H9 (cell line): ENCODE data around the gene PRKCG. TPM values are rescaled to one million over a fixed set of nuclear protein-coding genes. Genes with fewer than 3 reads are reported as not detected.

Experiments used
- DNase-seq: peaks from one replicate; pipeline ENCODE4 v3.0.0-alpha.2; 2017
- H2AFZ ChIP-seq: one replicate; pipeline ENCODE4 v1.6.1; 2013; ENCODE audit warnings: mild to moderate bottlenecking, low read length, control low read depth, moderate library complexity
- H2AK5ac ChIP-seq: 2 replicates; pipeline ENCODE4 v1.6.1; 2013; ENCODE audit warnings: low read length, control low read depth, mixed read lengths; ENCODE audit not compliant: insufficient read length
- H2BK120ac ChIP-seq: one replicate; pipeline ENCODE4 v1.6.1; 2013; ENCODE audit warnings: low read depth, mild to moderate bottlenecking, low read length, control low read depth, inconsistent platforms; ENCODE audit not compliant: poor library complexity, severe bottlenecking
- H2BK12ac ChIP-seq: 2 replicates; pipeline ENCODE4 v1.6.1; 2013; ENCODE audit warnings: low read length, control low read depth, mixed read lengths, low read depth; ENCODE audit not compliant: insufficient read length
- H2BK15ac ChIP-seq: 2 replicates; pipeline ENCODE4 v1.6.1; 2013; ENCODE audit warnings: low read depth, low read length, control low read depth
- H2BK20ac ChIP-seq: one replicate; pipeline ENCODE4 v1.6.1; 2013; ENCODE audit warnings: low read depth, mild to moderate bottlenecking, low read length, control low read depth, inconsistent platforms; ENCODE audit not compliant: poor library complexity, severe bottlenecking
- H2BK5ac ChIP-seq: 2 replicates; pipeline ENCODE4 v1.6.1; 2013; ENCODE audit warnings: low read length, control low read depth, mixed read lengths; ENCODE audit not compliant: insufficient read length
- H3K14ac ChIP-seq: 2 replicates; pipeline ENCODE4 v1.6.1; 2013; ENCODE audit warnings: low read length, control low read depth; ENCODE audit not compliant: insufficient read depth
- H3K18ac ChIP-seq: 2 replicates; pipeline ENCODE4 v1.6.1; 2013; ENCODE audit warnings: low read depth, mild to moderate bottlenecking, mixed read lengths, low read length, control low read depth; ENCODE audit not compliant: insufficient read length
- H3K23ac ChIP-seq: 2 replicates; pipeline ENCODE4 v1.6.1; 2013; ENCODE audit warnings: low read length, control low read depth, mixed read lengths, low read depth; ENCODE audit not compliant: insufficient read length
- H3K23me2 ChIP-seq: 2 replicates; pipeline ENCODE4 v1.6.1; 2013; ENCODE audit warnings: low read depth, mild to moderate bottlenecking, mixed read lengths, low read length, control low read depth; ENCODE audit not compliant: insufficient read length, poor library complexity, severe bottlenecking
- H3K27ac ChIP-seq: 2 replicates; pipeline ENCODE4 v1.5.1; 2013; ENCODE audit warnings: low read length, control low read depth, mixed read lengths, low read depth; ENCODE audit not compliant: insufficient read length
- H3K27me3 ChIP-seq: 2 replicates; pipeline ENCODE4 v1.6.1; 2013; ENCODE audit warnings: low read length, control low read depth, inconsistent platforms; ENCODE audit not compliant: insufficient read depth
- H3K4ac ChIP-seq: 2 replicates; pipeline ENCODE4 v1.6.1; 2013; ENCODE audit warnings: low read depth, mild to moderate bottlenecking, control low read depth, inconsistent platforms, low read length, moderate library complexity
- H3K4me1 ChIP-seq: 2 replicates; pipeline ENCODE4 v1.6.1; 2013; ENCODE audit warnings: low read length, control low read depth, inconsistent platforms; ENCODE audit not compliant: insufficient read depth
- H3K4me2 ChIP-seq: 2 replicates; pipeline ENCODE4 v1.6.1; 2013; ENCODE audit warnings: low read length, control low read depth, mixed read lengths; ENCODE audit not compliant: insufficient read length, insufficient read depth
- H3K56ac ChIP-seq: 2 replicates; pipeline ENCODE4 v1.6.1; 2013; ENCODE audit warnings: low read depth, mild to moderate bottlenecking, mixed read lengths, low read length, control low read depth; ENCODE audit not compliant: insufficient read length
- H3K79me1 ChIP-seq: 2 replicates; pipeline ENCODE4 v1.6.1; 2013; ENCODE audit warnings: low read depth, mild to moderate bottlenecking, moderate library complexity, low read length, control low read depth, inconsistent platforms; ENCODE audit not compliant: insufficient read depth, poor library complexity, severe bottlenecking
- H3K79me2 ChIP-seq: 2 replicates; pipeline ENCODE4 v1.6.1; 2013; ENCODE audit warnings: low read length, control low read depth, inconsistent platforms; ENCODE audit not compliant: insufficient read depth
- H3K9ac ChIP-seq: 2 replicates; pipeline ENCODE4 v1.6.1; 2013; ENCODE audit warnings: low read length, control low read depth, mixed read lengths; ENCODE audit not compliant: insufficient read length; ENCODE audit errors: extremely low read depth
- H3K9me3 ChIP-seq: one replicate; pipeline ENCODE4 v1.6.1; 2013; ENCODE audit warnings: low read depth, low read length, inconsistent platforms; ENCODE audit not compliant: control insufficient read depth
- H3T11ph ChIP-seq: one replicate; pipeline ENCODE4 v1.6.1; 2013; ENCODE audit warnings: mild to moderate bottlenecking, low read length, control low read depth, inconsistent platforms
- H4K20me1 ChIP-seq: one replicate; pipeline ENCODE4 v1.6.1; 2013; ENCODE audit not compliant: control insufficient read depth, insufficient read length, insufficient read depth
- H4K5ac ChIP-seq: 2 replicates; pipeline ENCODE4 v1.6.1; 2013; ENCODE audit warnings: low read depth, mild to moderate bottlenecking, mixed read lengths, low read length, control low read depth; ENCODE audit not compliant: insufficient read length
- H4K8ac ChIP-seq: replicated peaks from 2 replicates; pipeline ENCODE4 v1.6.1; 2013; ENCODE audit warnings: low read length, control low read depth, mixed read lengths, low read depth; ENCODE audit not compliant: insufficient read length
- H4K91ac ChIP-seq: 2 replicates; pipeline ENCODE4 v1.6.1; 2013; ENCODE audit warnings: low read depth, mild to moderate bottlenecking, moderate library complexity, mixed read lengths, low read length, control low read depth; ENCODE audit not compliant: insufficient read length
- H3K27ac Mint-ChIP-seq, 3 experiments: 2 replicates in 2 of 3; 3 replicates in 1 of 3; pipeline ENCODE4 v1.8.0; 2020 to 2021; ENCODE audit warnings: mixed read lengths in 3 of 3, mild to moderate bottlenecking in 1 of 3, moderate library complexity in 1 of 3
- H3K27me3 Mint-ChIP-seq: 2 replicates; pipeline ENCODE4 v1.8.0; 2021; ENCODE audit warnings: low read depth, mild to moderate bottlenecking, moderate library complexity, mixed read lengths
- H3K36me3 Mint-ChIP-seq, 3 experiments: 2 replicates in 2 of 3; 3 replicates in 1 of 3; pipeline ENCODE4 v1.8.0; 2020 to 2021; ENCODE audit warnings: low read depth in 3 of 3, mixed read lengths in 3 of 3; ENCODE audit not compliant: insufficient read depth in 1 of 3
- H3K4me1 Mint-ChIP-seq, 2 experiments: 2 replicates each; pipeline ENCODE4 v1.8.0; 2020; ENCODE audit warnings: mixed read lengths in 2 of 2
- H3K4me3 Mint-ChIP-seq, 2 experiments: 2 replicates in 1 of 2; 3 replicates in 1 of 2; pipeline ENCODE4 v1.8.0; 2020 to 2021; ENCODE audit warnings: mild to moderate bottlenecking in 2 of 2, mixed read lengths in 2 of 2, moderate library complexity in 1 of 2
- H3K9me3 Mint-ChIP-seq, 2 experiments: 2 replicates in 1 of 2; 3 replicates in 1 of 2; pipeline ENCODE4 v1.8.0; 2020; ENCODE audit warnings: mild to moderate bottlenecking in 2 of 2, mixed read lengths in 2 of 2, moderate library complexity in 1 of 2
- WGBS: extraction: QIAGEN DNeasy Blood & Tissue Kit; methylation state at CpG from one replicate; pipeline ENCODE4 v1.1.7; 2013; ENCODE audit warnings: missing lambda C conversion rate, low lambda C conversion rate, mixed read lengths; ENCODE audit not compliant: insufficient read length; ENCODE audit errors: extremely low coverage; 5-methylcytosine and 5-hydroxymethylcytosine counted together
- total RNA-seq: library from RNA; stranded (reverse); gene quantifications from 2 replicates; pipeline ENCODE4 v1.2.1, GENCODE V29; 2021
- TF ChIP-seq, protein P1 (sequence below): fragments of 200-600 bp; sonication (generic); conservative IDR thresholded peaks from 3 replicates; pipeline ENCODE4 v1.8.0; 2021; ENCODE audit warnings: antibody characterized with exemption, mild to moderate bottlenecking

Gene PRKCG
- total RNA-seq, 1 experiment from 2014 or later = 8.8 TPM

DNA sequence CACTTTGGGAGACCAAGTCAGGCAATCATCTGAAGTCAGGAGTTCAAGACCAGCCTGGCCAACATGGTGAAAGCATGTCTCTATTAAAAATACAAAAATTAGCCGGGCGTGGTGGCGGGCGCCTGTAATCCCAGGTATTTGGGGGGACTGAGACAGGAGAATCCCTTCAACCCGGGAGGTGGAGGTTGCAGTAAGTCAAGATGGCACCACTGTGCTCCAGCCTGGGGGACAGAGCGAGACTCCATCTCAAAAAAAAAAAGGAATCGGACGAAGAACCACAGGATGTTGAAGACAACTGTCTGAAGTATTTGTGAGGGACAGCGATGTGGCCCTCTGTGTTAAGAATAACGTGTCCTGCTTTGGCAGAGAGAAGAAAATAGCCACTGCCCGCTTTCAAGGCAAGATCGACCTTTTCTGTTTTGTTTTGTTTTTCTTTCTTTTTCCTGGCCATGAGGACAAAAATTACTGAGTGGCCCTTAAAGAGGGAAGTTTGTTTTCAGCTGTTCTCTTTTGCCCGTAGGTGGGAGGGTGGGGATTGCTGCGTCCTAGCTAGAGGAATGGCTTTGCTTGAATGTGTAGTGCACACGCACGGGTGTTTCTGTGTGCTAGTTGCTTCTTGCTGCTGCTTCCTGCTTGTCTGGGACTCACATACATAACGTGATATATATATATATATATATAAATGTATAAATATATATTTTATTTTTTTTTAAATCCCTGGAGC, 6.2 kb upstream of the PRKCG start:
- H4K91ac ChIP-seq = no peak overlapping the region
- no peaks in the 10 kb centered on the region for H3K27me3 ChIP-seq
- H2BK5ac ChIP-seq = no peak overlapping the region
- no peak overlapping the region for H3K27ac ChIP-seq
- H3K9me3 ChIP-seq = no peaks in the 10 kb centered on the region
- H4K8ac ChIP-seq = no peak overlapping the region
- Mint-ChIP-seq H3K36me3 (peaks cover 25 to 45% (median 44%) of the 10 kb centered on the region in 3 experiments; a peak in 6 of 7 replicates), H3K4me1 (peaks cover 21 to 33% of the 10 kb centered on the region in 2 experiments), H3K4me3 (no peak overlapping the region; a peak in 1 of 5 replicates), H3K27me3 (no peaks in the 10 kb centered on the region), H3K9me3 (no peaks in the 10 kb centered on the region), H3K27ac (peak overlapping the region in 1 of 3 experiments; percentile 39; a peak in 1 of 7 replicates)
- H4K5ac ChIP-seq = no peak overlapping the region
- H2BK15ac ChIP-seq = no peak overlapping the region
- DNase-seq = no peak
- no peaks in the 10 kb centered on the region for H4K20me1 ChIP-seq
- no peak overlapping the region for H2BK20ac ChIP-seq
- H3K56ac ChIP-seq = no peak overlapping the region
- H3K79me2 ChIP-seq = no peaks in the 10 kb centered on the region
- no peak overlapping the region for H3K14ac ChIP-seq
- no peak overlapping the region for H3K23ac ChIP-seq
- no peaks in the 10 kb centered on the region; the same call in 1 of the 2 replicates for H3K4me1 ChIP-seq
- no peak overlapping the region for H2AFZ ChIP-seq
- H3K18ac ChIP-seq = no peak overlapping the region
- H2BK12ac ChIP-seq = no peak overlapping the region
- no peak overlapping the region for H3K9ac ChIP-seq
- peaks cover 9% of the 10 kb centered on the region for H3K23me2 ChIP-seq
- H3T11ph ChIP-seq = no peak overlapping the region
- H3K79me1 ChIP-seq = no peaks in the 10 kb centered on the region
- no CpG with 5 or more reads among the region's 17 CpGs for WGBS
- TF ChIP-seq, protein P1, sequence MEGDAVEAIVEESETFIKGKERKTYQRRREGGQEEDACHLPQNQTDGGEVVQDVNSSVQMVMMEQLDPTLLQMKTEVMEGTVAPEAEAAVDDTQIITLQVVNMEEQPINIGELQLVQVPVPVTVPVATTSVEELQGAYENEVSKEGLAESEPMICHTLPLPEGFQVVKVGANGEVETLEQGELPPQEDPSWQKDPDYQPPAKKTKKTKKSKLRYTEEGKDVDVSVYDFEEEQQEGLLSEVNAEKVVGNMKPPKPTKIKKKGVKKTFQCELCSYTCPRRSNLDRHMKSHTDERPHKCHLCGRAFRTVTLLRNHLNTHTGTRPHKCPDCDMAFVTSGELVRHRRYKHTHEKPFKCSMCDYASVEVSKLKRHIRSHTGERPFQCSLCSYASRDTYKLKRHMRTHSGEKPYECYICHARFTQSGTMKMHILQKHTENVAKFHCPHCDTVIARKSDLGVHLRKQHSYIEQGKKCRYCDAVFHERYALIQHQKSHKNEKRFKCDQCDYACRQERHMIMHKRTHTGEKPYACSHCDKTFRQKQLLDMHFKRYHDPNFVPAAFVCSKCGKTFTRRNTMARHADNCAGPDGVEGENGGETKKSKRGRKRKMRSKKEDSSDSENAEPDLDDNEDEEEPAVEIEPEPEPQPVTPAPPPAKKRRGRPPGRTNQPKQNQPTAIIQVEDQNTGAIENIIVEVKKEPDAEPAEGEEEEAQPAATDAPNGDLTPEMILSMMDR = no peak
- H3K4ac ChIP-seq = no peak overlapping the region
- H2AK5ac ChIP-seq = no peak overlapping the region
- no peak overlapping the region for H2BK120ac ChIP-seq
- H3K4me2 ChIP-seq = no peak overlapping the region
